ENCODE data around the gene DOK7. TPM values are rescaled to one million over a fixed set of nuclear protein-coding genes. Genes with fewer than 3 reads are reported as not detected.
A peak's percentile ranks its signal among the peaks of the same experiment; 100 is the strongest.
"Not testable (repeated sequence)": the region's sequence is repeated elsewhere in the genome, so short reads cannot be mapped to it uniquely, and the experiment has no call there.

The DOK7 gene
- total and polyA plus RNA-seq, 4 experiments from 2014 or later = 0.10 TPM; not detected in 3

- intact Hi-C loops (cut with micrococcal nuclease) = no loop called here
- peaks cover 0 to 23% (median 13%) of the 10 kb centered on the region in 8 donors for H3K9me3 Mint-ChIP-seq
- no peak for DNase-seq
- H3K27ac Mint-ChIP-seq = no peak overlapping the region
- peaks cover 0 to 6% of the 10 kb centered on the region in 2 donors for H3K36me3 Mint-ChIP-seq
- H3K27me3 Mint-ChIP-seq = peaks cover 0 to 4% of the 10 kb centered on the region in 2 donors
- H3K27me3 ChIP-seq (ENCODE audit: insufficient read depth, low read length) = no peaks in the 10 kb centered on the region
- H3K36me3 ChIP-seq (ENCODE audit: insufficient read depth, low read length) = no peaks in the 10 kb centered on the region
- H3K9me3 ChIP-seq (ENCODE audit: control insufficient read depth in 1 of 2, low read length in 2 of 2) = no peaks in the 10 kb centered on the region
- no peaks in the 10 kb centered on the region for H3K4me1 Mint-ChIP-seq
- H3K4me1 ChIP-seq (ENCODE audit: insufficient read depth, low read length) = no peaks in the 10 kb centered on the region
- H3K4me3 ChIP-seq (ENCODE audit: low read length in 2 of 2) = no peak overlapping the region
- no peak overlapping the region for H3K4me3 Mint-ChIP-seq
- ChIA-PET POLR2A (ENCODE audit: partially characterized antibody) (no interaction called here), CTCF (ENCODE audit: partially characterized antibody) (no interaction called here)
- no peak overlapping the region for H3K27ac ChIP-seq (ENCODE audit: low read depth, low read length)
These were observed 11.2 kb upstream of the DOK7 start for GRCh38 chr4:3451956-3452355.

- H3K4me3 Mint-ChIP-seq = no peak overlapping the region
- Histone ChIP-seq H3K27ac (ENCODE audit: low read depth, low read length) (no peak overlapping the region), H3K4me1 (ENCODE audit: insufficient read depth, low read length) (no peaks in the 10 kb centered on the region), H3K27me3 (ENCODE audit: insufficient read depth, low read length) (no peaks in the 10 kb centered on the region), H3K9me3 (ENCODE audit: control insufficient read depth in 1 of 2, low read length in 2 of 2) (no peaks in the 10 kb centered on the region), H3K36me3 (ENCODE audit: insufficient read depth, low read length) (no peaks in the 10 kb centered on the region), H3K4me3 (ENCODE audit: low read length in 2 of 2) (no peak overlapping the region)
- H3K36me3 Mint-ChIP-seq = peaks cover 0 to 6% of the 10 kb centered on the region in 2 donors
- POLR2A ChIA-PET (ENCODE audit: partially characterized antibody) = no interaction called here
- peaks cover 0 to 23% (median 13%) of the 10 kb centered on the region in 8 donors for H3K9me3 Mint-ChIP-seq
- CTCF ChIA-PET (ENCODE audit: partially characterized antibody) = no interaction called here
- H3K27ac Mint-ChIP-seq = no peak overlapping the region
- H3K27me3 Mint-ChIP-seq = peaks cover 0 to 4% of the 10 kb centered on the region in 2 donors
- intact Hi-C loops (cut with micrococcal nuclease) = no loop called here
- H3K4me1 Mint-ChIP-seq = no peaks in the 10 kb centered on the region
- DNase-seq = no peak
These were observed 10.7 kb upstream of the DOK7 start for GRCh38 chr4:3452376-3452775.

DNA sequence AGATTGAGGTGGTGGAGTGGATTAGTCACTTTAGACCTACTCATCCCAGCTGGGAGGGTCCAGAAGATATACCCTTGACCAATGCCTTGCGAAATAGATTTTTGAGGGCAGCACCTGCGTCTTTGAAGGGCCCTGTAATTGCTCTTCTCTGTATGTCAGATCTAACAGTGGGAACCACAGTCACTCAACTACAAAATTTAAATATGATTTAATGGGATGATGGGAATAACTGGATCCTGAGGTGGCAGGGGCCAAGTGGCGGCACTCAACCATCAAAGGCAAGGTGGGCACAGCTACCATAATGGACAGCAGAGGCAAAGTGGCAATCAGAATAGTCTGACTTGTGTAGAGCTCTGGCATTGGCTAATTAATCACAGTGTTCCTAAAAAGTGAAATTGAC lies 7.5 kb upstream of the DOK7 start:
- CTCF ChIA-PET (ENCODE audit: partially characterized antibody) = interaction anchor here (1.4 to 1.7 kb wide), 2 partner anchors 13 to 349 kb away, joined by 4 to 5 read pairs; no protein-coding TSS in a partner anchor
- POLR2A ChIA-PET (ENCODE audit: partially characterized antibody) = not testable (repeated sequence)

GRCh38 chr4:3458371-3458770 lies 4.7 kb upstream of the DOK7 start:
- ChIA-PET CTCF (ENCODE audit: partially characterized antibody) (no interaction called here), POLR2A (ENCODE audit: partially characterized antibody) (no interaction called here)
- no peaks in the 10 kb centered on the region for H3K27me3 ChIP-seq (ENCODE audit: insufficient read depth, low read length)
- Mint-ChIP-seq H3K9me3 (peaks cover 0 to 25% (median 13%) of the 10 kb centered on the region in 8 donors), H3K4me1 (no peaks in the 10 kb centered on the region), H3K4me3 (no peak overlapping the region), H3K27ac (no peak overlapping the region), H3K36me3 (peaks cover 0 to 6% of the 10 kb centered on the region in 2 donors), H3K27me3 (peaks cover 9 to 16% of the 10 kb centered on the region in 2 donors)
- H3K9me3 ChIP-seq (ENCODE audit: control insufficient read depth in 1 of 2, low read length in 2 of 2) = no peaks in the 10 kb centered on the region
- no peak for DNase-seq
- H3K4me1 ChIP-seq (ENCODE audit: insufficient read depth, low read length) = no peaks in the 10 kb centered on the region
- no peaks in the 10 kb centered on the region for H3K36me3 ChIP-seq (ENCODE audit: insufficient read depth, low read length)
- intact Hi-C loops (cut with micrococcal nuclease) = no loop called here
- no peak overlapping the region for H3K4me3 ChIP-seq (ENCODE audit: low read length in 2 of 2)
- no peak overlapping the region for H3K27ac ChIP-seq (ENCODE audit: low read depth, low read length)

More for the DNA sequence above, 7.5 kb upstream of the DOK7 start:
- H3K4me1 Mint-ChIP-seq; H3K27ac Mint-ChIP-seq; H3K27ac ChIP-seq (ENCODE audit: low read depth, low read length); H3K9me3 ChIP-seq (ENCODE audit: control insufficient read depth in 1 of 2, low read length in 2 of 2); DNase-seq; H3K4me1 ChIP-seq (ENCODE audit: insufficient read depth, low read length); intact Hi-C loops (cut with micrococcal nuclease); H3K36me3 Mint-ChIP-seq; H3K4me3 Mint-ChIP-seq; H3K4me3 ChIP-seq (ENCODE audit: low read length in 2 of 2); H3K36me3 ChIP-seq (ENCODE audit: insufficient read depth, low read length); H3K27me3 ChIP-seq (ENCODE audit: insufficient read depth, low read length): not testable (repeated sequence)
- Mint-ChIP-seq H3K27me3 (peaks cover 7 to 14% of the 10 kb centered on the region in 2 donors), H3K9me3 (peaks cover 0 to 25% (median 13%) of the 10 kb centered on the region in 8 donors)

GRCh38 chr4:3459156-3459555 lies 4.0 kb upstream of the DOK7 start:
- H3K4me3 ChIP-seq (ENCODE audit: low read length in 2 of 2); H3K27me3 ChIP-seq (ENCODE audit: insufficient read depth, low read length); H3K27ac Mint-ChIP-seq; CTCF ChIA-PET (ENCODE audit: partially characterized antibody); H3K36me3 ChIP-seq (ENCODE audit: insufficient read depth, low read length); H3K36me3 Mint-ChIP-seq; POLR2A ChIA-PET (ENCODE audit: partially characterized antibody); intact Hi-C loops (cut with micrococcal nuclease); H3K4me1 Mint-ChIP-seq; H3K9me3 ChIP-seq (ENCODE audit: control insufficient read depth in 1 of 2, low read length in 2 of 2); H3K4me3 Mint-ChIP-seq; H3K4me1 ChIP-seq (ENCODE audit: insufficient read depth, low read length); H3K27ac ChIP-seq (ENCODE audit: low read depth, low read length): not testable (repeated sequence)
- Mint-ChIP-seq H3K27me3 (peaks cover 9 to 16% of the 10 kb centered on the region in 2 donors), H3K9me3 (peaks cover 0 to 25% (median 13%) of the 10 kb centered on the region in 8 donors)
- peak in 1 of 5 donors; percentile 11 for DNase-seq

GRCh38 chr4:3460926-3461325 lies 2.2 kb upstream of the DOK7 start:
- Mint-ChIP-seq H3K27ac (no peak overlapping the region), H3K4me3 (no peak overlapping the region), H3K9me3 (peaks cover 0 to 10% (median under 1%) of the 10 kb centered on the region in 8 donors), H3K36me3 (no peaks in the 10 kb centered on the region), H3K4me1 (no peaks in the 10 kb centered on the region), H3K27me3 (peaks cover 10 to 23% of the 10 kb centered on the region in 2 donors)
- Histone ChIP-seq H3K9me3 (ENCODE audit: control insufficient read depth in 1 of 2, low read length in 2 of 2) (no peaks in the 10 kb centered on the region), H3K4me1 (ENCODE audit: insufficient read depth, low read length) (no peaks in the 10 kb centered on the region), H3K27me3 (ENCODE audit: insufficient read depth, low read length) (no peaks in the 10 kb centered on the region), H3K4me3 (ENCODE audit: low read length in 2 of 2) (no peak overlapping the region), H3K36me3 (ENCODE audit: insufficient read depth, low read length) (no peaks in the 10 kb centered on the region), H3K27ac (ENCODE audit: low read depth, low read length) (no peak overlapping the region)
- CTCF ChIA-PET (ENCODE audit: partially characterized antibody) = no interaction called here
- no peak for DNase-seq
- intact Hi-C loops (cut with micrococcal nuclease) = no loop called here
- POLR2A ChIA-PET (ENCODE audit: partially characterized antibody) = no interaction called here

- Histone ChIP-seq H3K27ac (ENCODE audit: low read depth, low read length) (no peak overlapping the region), H3K4me1 (ENCODE audit: insufficient read depth, low read length) (no peaks in the 10 kb centered on the region), H3K27me3 (ENCODE audit: insufficient read depth, low read length) (no peaks in the 10 kb centered on the region), H3K4me3 (ENCODE audit: low read length in 2 of 2) (no peak overlapping the region), H3K9me3 (ENCODE audit: control insufficient read depth in 1 of 2, low read length in 2 of 2) (no peaks in the 10 kb centered on the region), H3K36me3 (ENCODE audit: insufficient read depth, low read length) (no peaks in the 10 kb centered on the region)
- ChIA-PET CTCF (ENCODE audit: partially characterized antibody) (no interaction called here), POLR2A (ENCODE audit: partially characterized antibody) (no interaction called here)
- H3K27me3 Mint-ChIP-seq = peaks cover 10 to 23% of the 10 kb centered on the region in 2 donors
- H3K4me3 Mint-ChIP-seq = no peak overlapping the region
- intact Hi-C loops (cut with micrococcal nuclease) = no loop called here
- no peaks in the 10 kb centered on the region for H3K4me1 Mint-ChIP-seq
- peak in 1 of 5 donors; percentile 17 for DNase-seq
- no peaks in the 10 kb centered on the region for H3K36me3 Mint-ChIP-seq
- H3K27ac Mint-ChIP-seq = no peak overlapping the region
- peaks cover 0 to 2% (median 0%) of the 10 kb centered on the region in 8 donors for H3K9me3 Mint-ChIP-seq
These were observed 1.4 kb upstream of the DOK7 start for GRCh38 chr4:3461515-3462291.
